Stimulated activated naive CD4-positive, alpha-beta T cell (primary cell): ENCODE results near the gene SKP2.

Source experiments
- DNase-seq, 6 experiments: peaks; one replicate each; lab custom pipeline; 2025; lab: John Stamatoyannopoulos, UW

The SKP2 gene

DNA sequence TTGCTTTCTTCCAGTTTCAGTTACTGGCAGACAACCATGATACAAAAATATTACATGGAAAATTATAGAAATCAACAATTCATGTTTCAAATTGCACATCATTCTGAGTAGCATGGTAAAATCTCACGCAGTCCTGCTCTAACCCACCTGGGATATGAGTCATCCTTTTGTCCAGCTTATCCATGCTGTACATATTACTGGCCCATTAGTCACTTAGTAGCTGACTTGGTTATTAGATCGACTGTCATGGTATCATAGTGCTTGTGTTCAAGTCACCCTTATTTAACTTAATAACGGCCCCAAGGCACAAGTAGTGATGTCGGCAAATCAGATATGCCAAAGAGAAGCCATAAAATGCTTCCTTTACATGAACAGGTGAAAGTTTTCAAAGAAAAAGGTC is 48.6 kb downstream of the SKP2 start:
- DNase-seq = no peak

DNA sequence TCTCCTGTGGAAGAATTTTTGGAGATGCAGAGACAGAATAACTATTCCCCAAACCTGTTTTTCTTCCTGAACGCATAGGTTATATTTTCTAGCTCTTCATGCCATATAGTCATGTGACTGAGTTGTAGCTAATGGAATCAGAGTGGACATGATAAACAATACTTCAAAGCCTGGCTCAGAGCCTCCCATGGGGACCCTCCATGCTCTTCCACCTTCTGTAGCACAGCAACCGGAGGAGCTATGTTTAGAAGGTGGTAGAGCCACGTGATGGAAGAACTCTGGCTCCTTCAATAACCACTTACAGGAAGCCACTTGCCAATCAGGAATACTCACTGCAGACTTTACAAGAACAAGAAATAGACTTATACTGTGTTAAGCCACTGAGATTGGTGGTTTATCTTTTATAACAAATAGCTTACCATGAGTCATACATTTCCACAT is 50.6 kb downstream of the SKP2 start:
- DNase-seq = no peak

GRCh38 chr5:36205329-36205728 is 53.4 kb downstream of the SKP2 start:
- no peak for DNase-seq

GRCh38 chr5:36206913-36207312 is 55.0 kb downstream of the SKP2 start:
- no peak for DNase-seq

DNA sequence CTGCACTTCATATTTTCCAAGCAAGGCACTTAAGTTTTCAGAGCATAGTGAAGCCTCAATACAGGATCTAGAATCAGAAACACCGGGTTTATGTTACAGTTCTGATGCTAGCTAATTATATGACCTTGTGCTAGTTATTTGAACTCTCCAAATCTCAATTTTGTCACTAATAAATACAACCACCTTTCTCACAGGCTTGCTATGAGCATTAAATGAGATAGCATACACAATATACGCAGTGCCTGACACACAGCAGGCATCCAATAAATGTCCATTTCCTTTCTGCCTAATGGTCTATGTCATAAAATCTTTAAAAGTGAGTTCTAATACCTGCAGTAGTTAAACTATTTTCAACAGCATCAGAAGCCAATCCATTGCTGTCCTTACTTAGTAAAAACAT is 56.9 kb downstream of the SKP2 start:
- no peak for DNase-seq

DNA sequence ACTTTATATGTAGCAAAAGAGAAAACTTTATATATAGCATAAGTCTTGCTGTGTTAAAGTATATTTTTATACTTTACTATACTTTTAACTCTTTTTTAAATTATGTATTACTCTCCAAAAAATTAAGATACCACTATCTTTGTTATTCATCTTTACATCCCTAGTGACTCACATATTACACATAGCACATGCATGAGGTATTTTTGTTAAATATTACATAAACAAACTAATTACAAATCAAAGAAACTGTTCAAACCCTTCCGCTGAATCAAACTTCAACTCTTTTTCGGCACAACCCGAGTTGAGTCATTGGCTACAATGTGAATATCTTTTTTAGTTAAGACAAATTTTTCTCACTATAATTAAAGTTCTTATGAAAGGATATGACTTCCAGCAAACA is 57.8 kb downstream of the SKP2 start:
- DNase-seq = no peak

DNA sequence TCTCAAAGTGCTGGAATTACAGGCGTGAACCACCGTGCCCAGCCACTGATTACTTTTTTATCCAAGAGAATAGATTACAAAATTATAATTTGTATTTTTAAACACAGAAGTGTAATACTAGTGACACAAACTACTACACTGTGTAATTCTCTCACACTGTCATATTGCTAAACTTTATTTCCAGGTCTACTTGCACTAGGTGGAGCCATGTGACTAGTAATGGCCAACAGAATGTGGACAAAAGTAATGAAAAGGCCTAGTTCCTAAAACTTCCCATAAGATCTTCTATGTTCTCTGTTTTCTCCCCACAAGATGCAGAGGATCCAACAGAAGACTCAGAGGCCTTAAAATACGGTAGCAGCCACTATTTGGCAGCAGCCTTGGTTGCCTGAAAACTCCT is 62.5 kb downstream of the SKP2 start:
- DNase-seq = no peak

DNA sequence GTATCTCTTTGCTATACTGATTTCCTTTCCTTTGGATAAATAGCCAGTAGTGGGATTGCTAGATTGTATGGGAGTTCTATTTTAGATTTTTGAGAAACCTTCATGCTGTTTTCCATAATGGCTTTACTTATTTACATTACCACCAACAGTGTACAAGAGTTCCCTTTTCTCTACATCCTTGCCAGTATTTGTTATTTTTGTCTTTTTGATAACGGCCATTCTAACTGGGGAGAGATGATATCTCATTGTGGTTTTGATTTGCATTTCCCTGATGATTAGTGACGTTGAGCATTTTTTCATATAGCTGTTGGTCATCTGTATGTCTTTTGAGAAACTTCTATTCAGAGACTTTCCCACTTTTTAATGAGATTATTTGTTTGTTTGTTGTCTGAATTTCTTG is 64.0 kb downstream of the SKP2 start:
- DNase-seq = no peak

DNA sequence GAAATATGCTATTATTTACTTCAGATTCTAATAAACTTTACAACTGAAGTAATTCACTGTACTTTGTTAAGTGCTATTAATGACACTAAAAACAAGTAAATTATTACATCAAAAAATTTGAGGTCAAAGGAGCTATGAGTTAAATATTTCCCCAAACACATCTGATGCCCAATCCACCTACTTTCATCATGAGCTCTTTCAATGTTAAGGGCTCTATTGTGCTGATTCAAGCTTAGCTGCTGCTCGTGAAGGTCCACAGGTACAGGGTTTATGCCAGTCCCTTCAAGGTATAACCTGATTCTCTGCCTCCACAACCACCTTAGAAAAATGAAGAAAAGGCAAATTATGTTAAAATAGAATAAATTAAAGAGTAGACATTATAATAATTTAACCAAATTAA is 65.7 kb downstream of the SKP2 start:
- DNase-seq = no peak

GRCh38 chr5:36217988-36218387 is 66.1 kb downstream of the SKP2 start:
- DNase-seq = no peak

DNA sequence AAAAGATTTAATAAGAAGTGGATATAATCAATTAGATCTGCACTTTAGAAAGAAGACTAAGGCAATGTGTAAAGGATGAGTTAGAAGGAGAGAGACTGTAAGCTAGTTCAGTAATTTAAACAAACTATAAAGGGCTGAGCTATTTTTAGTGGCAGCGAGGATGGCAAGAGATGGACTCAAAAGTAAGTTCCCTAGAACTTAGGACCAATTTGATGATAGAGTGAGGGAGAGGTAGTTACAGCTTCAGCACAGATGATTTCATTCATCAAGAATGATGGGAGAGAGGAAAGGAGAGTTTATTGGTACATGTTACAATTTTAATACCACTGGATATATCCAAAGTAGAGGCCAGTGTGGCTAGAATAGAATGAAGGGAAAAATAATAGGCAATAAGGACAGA is 70.7 kb downstream of the SKP2 start:
- no peak for DNase-seq

DNA sequence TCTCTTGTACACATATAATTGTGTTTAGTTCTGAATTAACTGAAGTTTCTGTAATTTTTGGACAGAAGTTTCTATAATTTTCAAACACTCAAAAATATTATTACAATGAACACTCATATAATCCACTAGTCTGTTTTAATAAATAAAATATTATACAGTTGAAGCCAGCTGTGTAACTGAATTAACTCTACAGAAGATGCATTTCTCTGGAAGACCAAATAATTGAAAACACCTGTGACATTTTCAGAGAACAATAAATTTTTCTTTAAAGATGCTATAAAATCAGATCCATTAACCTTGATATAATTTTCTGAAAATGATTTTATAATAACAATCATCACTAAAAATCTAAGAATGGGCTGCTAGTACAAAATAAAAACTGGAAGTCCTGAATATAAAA is 75.1 kb downstream of the SKP2 start:
- no peak for DNase-seq

GRCh38 chr5:36228505-36228904 is 76.6 kb downstream of the SKP2 start:
- no peak for DNase-seq

DNA sequence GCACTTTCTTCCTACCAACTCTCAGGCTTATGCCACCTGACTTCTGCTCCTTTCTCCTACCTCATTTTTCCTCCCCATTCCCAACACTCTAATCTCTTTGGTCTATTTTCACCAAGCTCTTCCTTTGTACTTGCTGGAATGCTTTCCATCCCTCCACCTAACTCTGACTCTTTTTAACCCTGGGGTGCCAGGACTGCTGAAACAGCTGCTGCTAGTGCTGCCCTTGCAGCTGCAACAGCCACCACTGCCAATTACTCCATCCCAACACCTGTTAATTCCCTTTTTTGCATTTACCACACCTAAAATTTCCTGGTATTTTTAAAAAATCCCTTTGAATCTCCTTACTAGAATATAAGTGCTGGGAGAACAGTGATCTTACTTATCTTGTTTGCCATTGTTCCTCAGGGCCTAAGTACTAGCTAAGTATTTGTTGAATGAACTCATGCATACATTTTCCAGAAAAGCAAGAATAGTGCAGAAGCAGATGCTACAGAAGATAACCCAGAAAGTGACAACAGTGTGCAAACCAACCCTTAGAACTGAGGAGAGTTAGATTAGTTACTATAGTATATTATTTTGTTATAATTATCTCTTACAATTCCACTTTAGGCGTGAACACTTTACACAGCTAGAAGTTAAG is 78.4 kb downstream of the SKP2 start:
- no peak for DNase-seq

DNA sequence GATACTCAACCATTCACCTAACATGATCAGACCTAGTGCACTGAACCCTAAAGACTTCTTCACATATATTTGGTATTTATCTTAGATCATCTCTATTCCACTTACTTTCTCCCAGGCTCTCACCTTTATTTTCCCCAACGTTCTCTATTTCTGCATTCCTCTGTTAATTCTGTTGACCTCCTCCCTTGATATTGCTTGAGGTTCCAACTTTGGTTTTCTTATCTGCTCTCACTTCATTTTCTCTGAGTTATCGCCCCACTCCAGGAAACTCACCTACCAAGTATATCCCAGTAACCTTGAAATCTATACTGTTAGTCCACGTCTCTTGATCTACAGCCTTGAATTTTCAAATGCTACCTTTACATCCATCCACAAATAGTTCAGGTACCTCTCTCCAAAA is 80.6 kb downstream of the SKP2 start:
- DNase-seq = no peak
